ENCODE data around the gene HOXD13. TPM values are rescaled to one million over a fixed set of nuclear protein-coding genes. Genes with fewer than 3 reads are reported as not detected.

HOXD13 gene
- total and polyA plus RNA-seq, 2 donors (not counting 3 experiments of a cell fraction or from before 2014, with no cell fraction given), result not detected

- no peaks in the 10 kb centered on the region for H4K20me1 ChIP-seq (replicated peaks; ENCODE audit: control insufficient read depth, extremely low read depth, insufficient read depth, low read length)
- no peaks in the 10 kb centered on the region for H3K4me1 ChIP-seq (ENCODE audit: control insufficient read depth, extremely low read depth, insufficient read depth, low read length)
- no peaks in the 10 kb centered on the region for H3K9me3 ChIP-seq (replicated peaks; ENCODE audit: control insufficient read depth, insufficient read depth, low read length)
- no peak for TF ChIP-seq MYC (IDR thresholded peaks at IDR 0.05; ENCODE audit: low read depth, low read length)
- no peak for TF ChIP-seq CTCF (IDR thresholded peaks at IDR 0.05; ENCODE audit: extremely low read depth in 1 of 2, insufficient read depth in 1 of 2, low read depth in 1 of 2, low read length in 2 of 2)
- TF ChIP-seq MAX (IDR thresholded peaks at IDR 0.05; ENCODE audit: insufficient read depth, insufficient read length), result no peak
- no peak for TF ChIP-seq POLR2A (IDR thresholded peaks at IDR 0.05; ENCODE audit: low read depth, low read length)
- TF ChIP-seq EZH2 (IDR thresholded peaks at IDR 0.05; ENCODE audit: borderline replicate concordance, low read depth, low read length, severe bottlenecking), result no peak
- TF ChIP-seq GATA2 (IDR thresholded peaks at IDR 0.05; ENCODE audit: insufficient read depth, insufficient read length, low read depth, low read length), result no peak
- TF ChIP-seq FOS (IDR thresholded peaks at IDR 0.05; ENCODE audit: borderline replicate concordance, insufficient read depth, low read length), result no peak
- dilution Hi-C loops (cut with MboI; ENCODE audit: extremely low pct_ligation_motif_present, low sequenced_read_pairs), result no loop called here
- no peak overlapping the region for H2AFZ ChIP-seq (ENCODE audit: low read depth, low read length)
- BruUV-seq (replicated peaks), result no TSS peak
- H3K9ac ChIP-seq (replicated peaks; ENCODE audit: extremely low read depth, insufficient read depth, low read length), result no peak overlapping the region
- peaks cover 86 to 96% of the 10 kb centered on the region in 2 experiments for H3K27me3 ChIP-seq (ENCODE audit: control insufficient read depth in 2 of 2, insufficient read depth in 2 of 2, low read length in 2 of 2)
- no peak overlapping the region for H3K4me3 ChIP-seq (replicated peaks in 1 of 3; ENCODE audit: insufficient read depth in 1 of 3, low read depth in 1 of 3, low read length in 3 of 3)
- H3K4me2 ChIP-seq (ENCODE audit: insufficient read depth, low read length), result no peak overlapping the region
- FAIRE-seq, result no peak
- H3K36me3 ChIP-seq (ENCODE audit: control insufficient read depth in 2 of 2, extremely low read depth in 1 of 2, insufficient read depth in 2 of 2, low read length in 2 of 2), result no peaks in the 10 kb centered on the region
- no peak for DNase-seq (ENCODE audit: low read depth, low spot score)
- CTCF ChIA-PET, result interaction anchor here (0.8 to 1.6 kb wide), 7 partner anchors 11 to 854 kb away, joined by 3 to 6 read pairs (median 4); no protein-coding TSS in a partner anchor
- POLR2A ChIA-PET, result no interaction called here
- H3K79me2 ChIP-seq (ENCODE audit: control insufficient read depth, insufficient read depth, low read length), result no peaks in the 10 kb centered on the region
- intact Hi-C loops (cut with micrococcal nuclease), result no loop called here
- no peaks in the 10 kb centered on the region for H3K9me1 ChIP-seq (replicated peaks; ENCODE audit: control insufficient read depth, extremely low read depth, insufficient read depth, low read length)
- H3K27ac ChIP-seq (ENCODE audit: insufficient read depth, low read depth, low read length), result no peak overlapping the region
Observed at GRCh38 chr2:176105078-176105729, 12.7 kb downstream of the HOXD13 start.
